ENCODE data around the gene HDAC4.

GRCh38 chr2:239263669-239264491 lies 136.9 kb downstream of the HDAC4 start:
- TF ChIP-seq CTCF (IDR thresholded peaks at IDR 0.05; ENCODE audit: insufficient read depth, low read length, poor library complexity, severe bottlenecking), result no peak
- no peak for TF ChIP-seq EZH2phosphoT487 (conservative IDR thresholded peaks at IDR 0.05; ENCODE audit: low read length)
